Liver (tissue), 9 donors: ENCODE data around the gene SGO2. TPM values are rescaled to one million over a fixed set of nuclear protein-coding genes. Genes with fewer than 3 reads are reported as not detected.
"Not testable (repeated sequence)": the region's sequence is repeated elsewhere in the genome, so short reads cannot be mapped to it uniquely, and the experiment has no call there.

Source experiments
- DNase-seq: peaks from one replicate; pipeline ENCODE4 v3.0.0-alpha.2; 2017; ENCODE audit warnings: low spot score
- H3K27ac ChIP-seq, 2 donors: one replicate each; pipeline ENCODE4 v1.7.0; 2013; ENCODE audit warnings: inconsistent platforms in 2 of 2, low read length in 2 of 2, control low read depth in 1 of 2, low read depth in 1 of 2, mild to moderate bottlenecking in 1 of 2
- H3K27me3 ChIP-seq, 4 donors: one replicate each; pipeline versions ENCODE4 v1.6.1 to v1.7.0; 2013; ENCODE audit warnings: low read length in 3 of 4, inconsistent platforms in 1 of 4, mild to moderate bottlenecking in 1 of 4, moderate library complexity in 1 of 4; ENCODE audit not compliant: control insufficient read depth in 4 of 4, insufficient read depth in 4 of 4
- H3K36me3 ChIP-seq, 4 donors: one replicate each; pipeline versions ENCODE4 v1.6.1 to v1.7.0; 2013; ENCODE audit warnings: low read length in 3 of 4, mild to moderate bottlenecking in 3 of 4, low read depth in 1 of 4, moderate library complexity in 1 of 4; ENCODE audit not compliant: control insufficient read depth in 4 of 4, insufficient read depth in 3 of 4
- H3K4me1 ChIP-seq, 4 donors: one replicate each; pipeline versions ENCODE4 v1.6.1 to v1.7.0; 2013; ENCODE audit warnings: low read length in 3 of 4, mild to moderate bottlenecking in 3 of 4, moderate library complexity in 1 of 4; ENCODE audit not compliant: control insufficient read depth in 4 of 4, insufficient read depth in 4 of 4
- H3K4me3 ChIP-seq, 3 donors: one replicate each; pipeline versions ENCODE4 v1.6.1 to v1.7.0; 2013; ENCODE audit warnings: low read length in 3 of 3, control low read depth in 1 of 3, low read depth in 1 of 3, mild to moderate bottlenecking in 1 of 3
- H3K9ac ChIP-seq, 2 donors: one replicate each; pipeline ENCODE4 v1.7.0; 2013; ENCODE audit warnings: low read length in 2 of 2, mild to moderate bottlenecking in 2 of 2, moderate library complexity in 2 of 2, control low read depth in 1 of 2, low read depth in 1 of 2
- H3K9me3 ChIP-seq, 4 donors: one replicate each; pipeline versions ENCODE4 v1.6.1 to v1.7.0; 2013; ENCODE audit warnings: low read length in 3 of 4; ENCODE audit not compliant: control insufficient read depth in 4 of 4
- EGR1 ChIP-seq, 2 donors: IDR thresholded peaks; 2 replicates each; pipeline ENCODE4 v1.6.1; 2016 to 2018; ENCODE audit warnings: antibody characterized with exemption in 2 of 2, low read depth in 2 of 2
- FOXA1 ChIP-seq: IDR thresholded peaks from 2 replicates; pipeline ENCODE4 v1.6.1; 2016; ENCODE audit warnings: antibody characterized with exemption
- FOXA2 ChIP-seq: IDR thresholded peaks from 2 replicates; pipeline ENCODE4 v1.6.1; 2016; ENCODE audit warnings: antibody characterized with exemption
- GABPA ChIP-seq, 2 donors: IDR thresholded peaks in 1 of 2; conservative IDR thresholded peaks in 1 of 2; 2 replicates each; pipeline ENCODE4 v1.6.1; 2016; ENCODE audit warnings: antibody characterized with exemption in 2 of 2, mild to moderate bottlenecking in 1 of 2, moderate library complexity in 1 of 2
- HNF4A ChIP-seq, 2 donors: conservative IDR thresholded peaks; 2 replicates each; pipeline ENCODE4 v1.6.1; 2016; ENCODE audit warnings: antibody characterized with exemption in 2 of 2, mild to moderate bottlenecking in 2 of 2
- HNF4G ChIP-seq: IDR thresholded peaks from 2 replicates; pipeline ENCODE4 v1.6.1; 2016; ENCODE audit warnings: antibody characterized with exemption
- JUND ChIP-seq, 2 donors: IDR thresholded peaks; 2 replicates each; pipeline ENCODE4 v1.6.1; 2016; ENCODE audit warnings: antibody characterized with exemption in 2 of 2
- RAD21 ChIP-seq, 2 donors: IDR thresholded peaks; 2 replicates each; pipeline ENCODE4 v1.6.1; 2016; ENCODE audit warnings: antibody characterized with exemption in 2 of 2, mild to moderate bottlenecking in 2 of 2
- RXRA ChIP-seq, 2 donors: IDR thresholded peaks; 2 replicates each; pipeline ENCODE4 v1.6.1; 2017 to 2018; ENCODE audit warnings: antibody characterized with exemption in 2 of 2, mild to moderate bottlenecking in 1 of 2
- SP1 ChIP-seq: IDR thresholded peaks from 2 replicates; pipeline ENCODE4 v1.6.1; 2018; ENCODE audit warnings: antibody characterized with exemption, mild to moderate bottlenecking
- TAF1 ChIP-seq: conservative IDR thresholded peaks from 2 replicates; pipeline ENCODE4 v1.6.1; 2016; ENCODE audit warnings: antibody characterized with exemption, mild to moderate bottlenecking
- YY1 ChIP-seq: IDR thresholded peaks from 2 replicates; pipeline ENCODE4 v1.6.1; 2016; ENCODE audit warnings: antibody characterized with exemption, mild to moderate bottlenecking
- WGBS: extraction: QIAGEN DNeasy Blood & Tissue Kit; methylation state at CpG from one replicate; pipeline ENCODE4 v1.1.7; 2013; 5-methylcytosine and 5-hydroxymethylcytosine counted together
- polyA plus RNA-seq, 2 donors: library from polyadenylated mRNA; stranded (reverse) in 1 of 2; unstranded in 1 of 2; fragments of 200-250 nt in 1 of 2; fragments of >200 nt in 1 of 2; fragmentation: Nextera tagmentation in 1 of 2; extraction: Ambion mirVana in 1 of 2; gene quantifications; one replicate each; pipeline versions ENCODE4 v1.2.1 to v1.2.3, GENCODE V29; 2013 to 2015
- total RNA-seq, 2 donors: library from RNA; depleted of rRNA; stranded (reverse); fragments of >200 nt; gene quantifications; one replicate each; pipeline ENCODE4 v1.2.3, GENCODE V29; 2014
- TF ChIP-seq, protein P1 (sequence below): IDR thresholded peaks from 2 replicates; pipeline ENCODE4 v1.6.1; 2016; ENCODE audit warnings: antibody characterized with exemption
- TF ChIP-seq, protein P2 (sequence below): IDR thresholded peaks from 2 replicates; pipeline ENCODE4 v1.6.1; 2016; ENCODE audit warnings: antibody characterized with exemption, mild to moderate bottlenecking
- TF ChIP-seq, protein P3 (sequence below): IDR thresholded peaks from 2 replicates; pipeline ENCODE4 v1.6.1; 2016; ENCODE audit warnings: antibody characterized with exemption
- donor health status: healthy.
- donor health status: healthy.
- donor health status: healthy.
- donor health status: healthy.
- donor health status: healthy.

SGO2 gene
- total and polyA plus RNA-seq, 4 donors: 0.58 to 14.9 (median 0.77) TPM

DNA sequence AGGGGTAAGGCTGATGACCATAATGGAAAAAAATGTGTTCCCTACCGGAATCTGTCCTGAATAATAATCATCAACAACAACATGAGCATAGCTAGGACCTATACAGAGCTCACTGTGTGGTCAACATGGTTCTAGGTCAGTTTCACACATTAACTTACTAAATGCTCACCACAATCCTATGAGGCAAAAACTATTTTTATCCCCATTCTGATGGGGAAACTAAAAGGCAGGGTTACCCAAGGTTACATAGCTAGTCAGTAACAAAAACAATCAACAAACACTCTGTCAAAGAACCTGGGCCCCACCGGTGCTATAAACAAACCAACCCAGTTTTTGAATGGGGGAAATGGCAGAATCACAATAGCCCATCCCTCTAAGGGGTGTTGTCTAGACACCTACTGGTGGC is 100.0 kb downstream of the SGO2 start:
- 66% methylated on average over 2 of the region's 2 CpGs for WGBS
- Histone ChIP-seq H3K4me1 (peaks cover 4 to 34% (median 17%) of the 10 kb centered on the region in 4 donors), H3K36me3 (peaks cover 16 to 78% (median 56%) of the 10 kb centered on the region in 4 donors), H3K9ac (no peak overlapping the region), H3K27ac (no peak overlapping the region), H3K4me3 (no peak overlapping the region), H3K9me3 (no peaks in the 10 kb centered on the region), H3K27me3 (no peaks in the 10 kb centered on the region)
- TF ChIP-seq RXRA (IDR thresholded peaks at IDR 0.05): no peak
- no peak for TF ChIP-seq HNF4A (conservative IDR thresholded peaks at IDR 0.05)
- no peak for TF ChIP-seq SP1
- no peak for TF ChIP-seq HNF4G
- no peak for TF ChIP-seq FOXA1
- TF ChIP-seq YY1: no peak
- TF ChIP-seq, protein P1, sequence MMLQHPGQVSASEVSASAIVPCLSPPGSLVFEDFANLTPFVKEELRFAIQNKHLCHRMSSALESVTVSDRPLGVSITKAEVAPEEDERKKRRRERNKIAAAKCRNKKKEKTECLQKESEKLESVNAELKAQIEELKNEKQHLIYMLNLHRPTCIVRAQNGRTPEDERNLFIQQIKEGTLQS: no peak
- TF ChIP-seq TAF1: no peak
- TF ChIP-seq, protein P2, sequence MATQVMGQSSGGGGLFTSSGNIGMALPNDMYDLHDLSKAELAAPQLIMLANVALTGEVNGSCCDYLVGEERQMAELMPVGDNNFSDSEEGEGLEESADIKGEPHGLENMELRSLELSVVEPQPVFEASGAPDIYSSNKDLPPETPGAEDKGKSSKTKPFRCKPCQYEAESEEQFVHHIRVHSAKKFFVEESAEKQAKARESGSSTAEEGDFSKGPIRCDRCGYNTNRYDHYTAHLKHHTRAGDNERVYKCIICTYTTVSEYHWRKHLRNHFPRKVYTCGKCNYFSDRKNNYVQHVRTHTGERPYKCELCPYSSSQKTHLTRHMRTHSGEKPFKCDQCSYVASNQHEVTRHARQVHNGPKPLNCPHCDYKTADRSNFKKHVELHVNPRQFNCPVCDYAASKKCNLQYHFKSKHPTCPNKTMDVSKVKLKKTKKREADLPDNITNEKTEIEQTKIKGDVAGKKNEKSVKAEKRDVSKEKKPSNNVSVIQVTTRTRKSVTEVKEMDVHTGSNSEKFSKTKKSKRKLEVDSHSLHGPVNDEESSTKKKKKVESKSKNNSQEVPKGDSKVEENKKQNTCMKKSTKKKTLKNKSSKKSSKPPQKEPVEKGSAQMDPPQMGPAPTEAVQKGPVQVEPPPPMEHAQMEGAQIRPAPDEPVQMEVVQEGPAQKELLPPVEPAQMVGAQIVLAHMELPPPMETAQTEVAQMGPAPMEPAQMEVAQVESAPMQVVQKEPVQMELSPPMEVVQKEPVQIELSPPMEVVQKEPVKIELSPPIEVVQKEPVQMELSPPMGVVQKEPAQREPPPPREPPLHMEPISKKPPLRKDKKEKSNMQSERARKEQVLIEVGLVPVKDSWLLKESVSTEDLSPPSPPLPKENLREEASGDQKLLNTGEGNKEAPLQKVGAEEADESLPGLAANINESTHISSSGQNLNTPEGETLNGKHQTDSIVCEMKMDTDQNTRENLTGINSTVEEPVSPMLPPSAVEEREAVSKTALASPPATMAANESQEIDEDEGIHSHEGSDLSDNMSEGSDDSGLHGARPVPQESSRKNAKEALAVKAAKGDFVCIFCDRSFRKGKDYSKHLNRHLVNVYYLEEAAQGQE: no peak
- TF ChIP-seq EGR1 (IDR thresholded peaks at IDR 0.05; ENCODE audit: low read depth in 2 of 2): no peak
- no peak for TF ChIP-seq FOXA2
- DNase-seq: no peak

DNA sequence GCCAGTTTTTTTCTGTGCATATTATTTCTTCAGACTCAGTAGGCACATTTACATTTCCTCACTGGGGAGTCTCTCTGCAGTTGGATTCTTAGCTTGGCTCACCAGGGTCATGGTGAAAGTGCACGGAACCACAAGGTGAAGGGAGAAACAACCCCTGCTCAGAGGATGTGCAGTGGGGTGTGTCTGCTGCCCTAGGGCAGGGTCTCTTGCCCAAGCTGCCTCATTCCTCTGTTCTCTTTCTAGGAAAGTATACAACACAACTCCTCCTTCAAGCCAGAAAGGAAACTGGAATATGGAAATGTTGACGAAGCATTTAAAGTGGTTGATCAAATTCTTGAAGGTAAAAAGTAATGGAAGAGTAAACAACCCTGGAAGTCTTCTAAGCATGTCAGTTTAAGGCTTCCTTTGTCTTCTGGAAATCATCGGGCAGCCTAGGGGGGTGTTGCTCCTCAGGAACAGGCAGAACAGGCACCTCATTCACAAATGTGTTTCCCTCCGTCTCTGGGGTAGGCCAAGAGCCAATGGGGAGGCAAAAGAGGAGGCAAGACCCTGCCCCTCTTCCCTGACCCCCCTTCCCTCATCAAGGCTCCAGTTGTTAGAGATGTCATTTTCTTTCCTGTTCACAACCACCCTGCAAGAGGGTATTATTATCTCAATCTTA is 101.2 kb downstream of the SGO2 start:
- peaks cover 15 to 69% (median 50%) of the 10 kb centered on the region in 4 donors for H3K36me3 ChIP-seq
- DNase-seq: no peak
- peaks cover 4 to 30% (median 17%) of the 10 kb centered on the region in 4 donors for H3K4me1 ChIP-seq
- H3K27ac ChIP-seq: no peak overlapping the region
- no peak overlapping the region for H3K9ac ChIP-seq
- TF ChIP-seq, protein P2: no peak
- TF ChIP-seq JUND (IDR thresholded peaks at IDR 0.05) (no peak), SP1 (no peak), FOXA2 (no peak), EGR1 (IDR thresholded peaks at IDR 0.05; ENCODE audit: low read depth in 2 of 2) (no peak), HNF4G (no peak), GABPA (IDR thresholded peaks at IDR 0.05 in 1 of 2, conservative IDR thresholded peaks at IDR 0.05 in 1 of 2) (no peak), HNF4A (conservative IDR thresholded peaks at IDR 0.05) (no peak), RAD21 (IDR thresholded peaks at IDR 0.05) (no peak)
- TF ChIP-seq, protein P3, sequence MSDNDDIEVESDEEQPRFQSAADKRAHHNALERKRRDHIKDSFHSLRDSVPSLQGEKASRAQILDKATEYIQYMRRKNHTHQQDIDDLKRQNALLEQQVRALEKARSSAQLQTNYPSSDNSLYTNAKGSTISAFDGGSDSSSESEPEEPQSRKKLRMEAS: no peak
- 82% methylated on average over 4 of the region's 4 CpGs for WGBS
- no peaks in the 10 kb centered on the region for H3K9me3 ChIP-seq
- H3K27me3 ChIP-seq: no peaks in the 10 kb centered on the region
- H3K4me3 ChIP-seq: no peak overlapping the region

DNA sequence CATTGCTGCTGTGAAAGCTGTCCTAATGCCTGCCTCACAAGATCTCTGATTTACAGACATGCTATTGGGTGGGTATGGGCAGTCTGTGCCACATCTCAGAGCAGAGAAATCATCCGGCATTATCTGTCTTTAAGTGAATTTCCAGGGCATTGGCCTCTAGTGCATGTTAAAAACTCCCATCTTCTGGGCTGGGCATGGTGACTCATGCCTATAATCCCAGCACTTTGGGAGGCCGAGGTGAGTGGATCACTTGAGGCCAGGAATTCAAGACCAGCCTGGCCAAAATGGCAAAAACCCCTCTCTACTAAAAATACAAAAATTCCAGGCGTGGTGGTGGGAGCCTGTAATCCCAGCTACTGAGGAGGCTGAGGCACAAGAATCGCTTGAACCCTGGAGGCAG is 102.5 kb downstream of the SGO2 start:
- not testable (repeated sequence) for DNase-seq, H3K9ac ChIP-seq, H3K27ac ChIP-seq, H3K4me3 ChIP-seq, H3K9me3 ChIP-seq, H3K27me3 ChIP-seq
- peaks cover 12 to 63% (median 42%) of the 10 kb centered on the region in 4 donors for H3K36me3 ChIP-seq
- 87% methylated on average over 4 of the region's 4 CpGs for WGBS
- H3K4me1 ChIP-seq: peaks cover 0 to 18% (median 13%) of the 10 kb centered on the region in 4 donors
